GM18511 (cell line): ENCODE data around the gene ADNP2.

Source experiments
- ATAC-seq: cut with Tn5 transposase; IDR thresholded peaks from one replicate; pipeline ENCODE4 v1.9.1; 2021; ENCODE audit warnings: mild to moderate bottlenecking, moderate library complexity; ENCODE audit not compliant: unreplicated experiment

ADNP2 gene

DNA sequence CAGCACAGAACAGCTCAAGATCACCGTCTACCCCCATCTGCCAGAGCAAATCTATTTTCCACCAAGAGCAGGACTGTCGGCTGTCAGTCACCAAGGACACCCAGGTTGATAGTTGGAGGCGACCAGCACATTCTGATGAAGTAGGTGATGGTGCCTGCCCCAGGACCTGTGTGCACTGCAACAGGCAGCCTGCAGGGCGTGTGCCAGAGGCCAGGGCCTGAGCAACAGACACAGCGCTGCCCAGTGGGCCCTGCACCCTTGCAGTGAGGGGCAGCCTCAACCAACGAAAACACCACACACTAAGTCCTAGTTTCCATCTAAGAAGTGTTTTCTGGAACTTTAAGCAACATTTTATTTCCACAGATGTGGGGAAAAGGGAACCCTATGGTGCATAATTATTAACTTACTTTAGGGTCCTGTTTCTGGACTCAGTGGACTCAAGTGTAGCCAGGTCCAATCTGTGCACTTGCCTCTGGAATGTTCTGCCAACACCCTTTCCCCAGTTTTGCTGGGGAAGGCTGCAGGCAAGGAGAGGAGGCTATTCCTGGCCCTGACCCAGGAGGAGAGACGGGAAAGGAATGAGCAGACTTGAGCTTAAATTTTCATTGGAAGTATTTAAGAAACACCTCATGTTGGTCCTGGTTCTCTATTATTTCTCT is 61.5 kb downstream of the ADNP2 start:
- no peak for ATAC-seq

DNA sequence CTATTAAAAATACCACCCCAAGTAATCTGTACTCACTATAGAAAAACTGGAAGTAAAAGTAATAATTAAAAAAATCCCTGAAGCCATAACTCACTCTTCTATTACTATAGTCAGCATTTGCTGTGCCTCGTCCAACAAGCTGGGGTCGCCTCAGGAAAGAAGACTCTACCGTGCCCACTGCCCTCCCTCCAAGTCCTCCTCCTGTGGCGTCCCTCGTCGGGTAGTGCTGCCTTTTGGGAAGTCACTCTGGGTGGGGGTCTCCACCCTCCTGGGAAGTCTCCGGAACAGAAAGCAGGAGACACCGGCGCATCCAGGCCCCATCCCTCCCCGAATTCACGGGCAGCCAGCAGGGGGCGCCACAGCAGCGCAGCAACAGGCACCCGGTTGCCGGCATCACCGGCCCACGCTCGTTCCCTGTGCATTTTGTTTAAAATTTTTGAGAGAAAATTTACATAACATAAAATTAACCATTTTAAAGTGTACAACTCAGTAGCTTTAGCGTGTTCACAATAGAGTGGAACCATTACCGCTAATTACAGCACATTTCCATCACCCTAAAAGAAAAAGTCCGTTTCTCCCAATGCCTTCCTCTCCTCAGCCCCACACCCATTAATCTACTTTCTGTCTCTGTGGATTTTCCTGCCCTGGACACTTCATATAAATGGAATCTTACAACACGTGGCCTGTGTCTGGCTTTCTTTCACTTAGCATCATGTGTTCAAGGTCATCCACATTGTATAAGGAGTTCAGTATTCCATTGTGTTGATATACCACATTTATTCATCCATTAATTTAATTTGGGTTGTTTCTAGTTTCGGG is 62.2 kb downstream of the ADNP2 start:
- ATAC-seq, result no peak

DNA sequence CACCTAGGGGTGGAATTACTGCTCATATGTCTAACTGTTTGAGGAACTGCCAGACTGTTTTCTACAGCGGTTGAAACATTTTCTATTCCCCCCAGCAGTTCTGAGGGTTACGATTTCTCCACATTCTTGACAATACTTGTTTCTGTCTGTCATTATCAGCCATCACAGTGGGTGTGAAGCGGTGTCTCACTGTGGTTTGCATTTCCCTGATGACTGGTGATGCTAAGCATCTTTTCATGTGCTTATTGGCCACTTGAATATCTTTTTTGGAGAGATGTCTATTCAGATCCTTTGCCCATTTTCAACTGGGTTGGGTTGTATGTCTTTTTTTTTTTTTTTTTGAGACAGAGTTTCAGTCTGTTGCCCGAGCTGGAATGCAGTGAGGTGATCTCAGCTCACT is 63.0 kb downstream of the ADNP2 start:
- no peak for ATAC-seq

DNA sequence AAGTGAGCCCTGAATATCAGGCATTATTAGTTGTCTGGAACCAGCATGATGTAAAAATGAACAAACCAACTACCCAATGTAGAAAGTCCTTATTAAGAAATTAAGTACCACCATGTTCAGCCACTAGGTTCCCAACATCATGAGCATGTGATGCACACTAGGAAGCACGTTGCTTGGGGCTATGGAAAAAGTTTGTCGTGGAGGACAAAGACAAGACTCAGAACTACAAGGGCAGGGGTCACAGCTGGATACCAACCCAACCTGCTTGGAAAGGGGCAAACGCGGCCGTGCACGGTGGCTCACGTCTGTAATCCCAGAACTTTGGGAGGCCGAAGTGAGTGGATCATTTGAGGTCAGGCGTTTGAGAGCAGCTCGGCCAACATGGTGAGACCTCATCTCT is 64.0 kb downstream of the ADNP2 start:
- ATAC-seq, result no peak

DNA sequence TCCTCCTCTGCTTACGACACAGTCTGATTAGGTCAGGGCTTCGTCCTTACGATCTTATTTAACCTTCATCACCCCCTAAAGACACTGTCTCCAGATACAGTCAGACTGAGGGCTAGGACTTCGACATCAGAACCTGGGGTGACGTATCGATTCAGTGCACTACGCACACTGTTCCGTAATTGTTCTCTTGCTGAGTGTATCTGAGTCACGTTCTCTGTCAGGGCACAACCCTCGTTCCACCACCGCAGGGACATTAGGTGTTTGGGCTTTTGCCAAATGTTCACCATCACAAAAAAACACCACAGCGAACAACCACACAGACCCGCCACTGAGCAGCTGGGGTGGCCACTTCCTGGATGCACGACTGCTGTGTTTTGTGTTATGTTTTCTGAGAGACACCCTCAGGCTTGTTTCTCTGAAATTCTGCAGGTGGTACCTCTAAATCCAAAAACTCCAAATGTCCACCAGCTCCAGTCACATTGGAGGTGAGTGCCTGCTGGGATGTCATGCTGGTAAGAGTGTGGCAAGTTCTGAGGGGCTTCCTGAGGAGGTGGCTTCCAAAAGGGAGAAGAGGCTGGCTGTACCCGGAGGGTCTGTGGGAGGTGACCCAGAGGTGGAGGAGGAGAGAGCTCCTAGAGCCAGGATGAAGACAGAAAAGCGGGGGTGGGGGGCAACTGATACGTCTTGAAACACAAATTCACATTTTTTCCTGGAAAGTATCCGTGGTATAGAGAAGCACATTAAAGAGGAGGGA is 66.6 kb downstream of the ADNP2 start:
- ATAC-seq, result no peak

DNA sequence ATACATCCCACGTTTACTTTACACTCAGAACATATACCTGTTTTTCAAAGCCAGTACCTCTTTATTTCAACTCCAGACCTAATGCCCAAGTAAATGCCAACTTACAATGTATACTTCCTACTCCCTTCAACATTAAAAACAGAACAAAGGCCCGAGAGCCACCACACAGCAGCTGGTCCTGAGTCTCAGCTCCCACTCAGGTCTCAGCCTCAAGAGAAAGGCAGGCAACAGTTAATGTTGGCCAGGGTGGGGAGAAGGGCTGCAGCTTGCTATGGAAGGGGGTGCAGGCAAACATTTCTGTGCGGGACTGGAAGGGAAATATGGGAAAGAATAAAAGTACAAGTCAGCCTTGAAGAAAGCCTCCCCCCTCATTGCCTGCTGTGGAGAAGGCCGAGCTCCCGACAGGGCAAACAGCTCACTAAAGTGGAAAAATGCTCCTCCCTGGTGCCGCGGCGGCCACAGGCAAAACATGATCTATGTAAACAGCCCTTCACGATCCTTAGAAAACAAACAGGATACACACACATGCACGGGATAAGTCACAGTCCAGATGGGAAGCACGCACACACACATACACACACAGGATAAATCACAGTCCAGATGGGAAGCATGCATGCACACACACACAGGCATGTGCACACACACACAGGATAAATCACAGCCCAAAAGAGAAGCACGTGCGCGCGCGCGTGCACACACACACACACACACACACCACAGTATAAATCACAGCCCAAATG is 67.4 kb downstream of the ADNP2 start:
- ATAC-seq, result no peak

DNA sequence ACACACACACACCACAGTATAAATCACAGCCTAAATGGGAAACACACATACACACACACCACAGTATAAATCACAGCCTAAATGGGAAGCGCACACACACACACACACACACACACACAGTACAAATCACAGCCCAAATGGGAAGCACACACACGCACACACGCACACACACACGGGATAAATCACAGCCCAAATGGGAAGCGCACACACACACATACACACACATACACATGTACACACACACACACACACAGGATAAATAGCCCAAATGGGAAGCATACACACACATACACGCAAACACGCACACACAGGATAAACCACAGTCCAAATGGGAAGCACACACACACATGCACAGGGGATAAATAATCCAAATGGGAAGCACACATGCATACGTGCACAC is 68.1 kb downstream of the ADNP2 start:
- no peak for ATAC-seq

DNA sequence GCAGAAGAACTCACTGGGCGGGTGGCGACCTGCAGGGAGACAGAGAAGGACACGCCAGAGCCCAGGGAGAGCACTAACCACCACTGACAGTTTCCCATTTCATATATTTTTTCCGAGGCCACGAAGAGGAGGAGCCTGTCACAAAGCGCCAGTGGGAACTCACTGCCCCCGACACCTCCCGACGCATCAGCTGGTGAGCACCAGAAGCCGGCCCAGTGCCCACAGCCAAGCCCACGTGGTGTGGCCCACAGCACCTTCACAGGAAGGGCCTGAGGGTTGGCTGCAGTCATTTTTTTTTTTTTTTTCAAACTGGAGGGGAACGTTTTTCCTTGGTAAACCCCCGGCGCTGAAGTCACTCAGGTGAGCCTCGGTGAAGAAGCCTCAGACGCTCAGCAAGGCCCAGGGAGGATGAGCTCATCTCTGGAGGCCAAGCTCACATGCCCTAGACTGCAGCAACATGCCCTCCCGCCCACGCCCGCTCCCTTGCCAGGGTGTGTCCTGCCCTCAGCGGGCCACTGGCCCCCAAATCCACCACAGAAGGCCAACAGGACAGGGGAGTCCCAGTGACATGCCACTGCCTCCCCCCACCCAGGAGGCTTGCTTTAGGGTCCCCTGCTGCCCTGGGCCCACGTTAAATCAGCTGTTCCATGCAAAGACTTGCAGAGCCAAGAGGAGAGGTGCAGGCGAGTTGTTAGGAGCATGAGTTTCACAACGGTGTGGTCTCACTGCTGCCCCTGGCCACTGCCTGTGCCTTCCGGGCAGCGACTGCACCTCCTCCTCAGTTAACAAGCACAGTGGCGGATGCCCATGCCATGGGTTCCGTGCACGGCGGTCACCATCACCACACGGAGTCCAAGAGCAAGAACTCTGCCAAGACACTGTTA is 70.1 kb downstream of the ADNP2 start:
- peak; percentile 5 for ATAC-seq

DNA sequence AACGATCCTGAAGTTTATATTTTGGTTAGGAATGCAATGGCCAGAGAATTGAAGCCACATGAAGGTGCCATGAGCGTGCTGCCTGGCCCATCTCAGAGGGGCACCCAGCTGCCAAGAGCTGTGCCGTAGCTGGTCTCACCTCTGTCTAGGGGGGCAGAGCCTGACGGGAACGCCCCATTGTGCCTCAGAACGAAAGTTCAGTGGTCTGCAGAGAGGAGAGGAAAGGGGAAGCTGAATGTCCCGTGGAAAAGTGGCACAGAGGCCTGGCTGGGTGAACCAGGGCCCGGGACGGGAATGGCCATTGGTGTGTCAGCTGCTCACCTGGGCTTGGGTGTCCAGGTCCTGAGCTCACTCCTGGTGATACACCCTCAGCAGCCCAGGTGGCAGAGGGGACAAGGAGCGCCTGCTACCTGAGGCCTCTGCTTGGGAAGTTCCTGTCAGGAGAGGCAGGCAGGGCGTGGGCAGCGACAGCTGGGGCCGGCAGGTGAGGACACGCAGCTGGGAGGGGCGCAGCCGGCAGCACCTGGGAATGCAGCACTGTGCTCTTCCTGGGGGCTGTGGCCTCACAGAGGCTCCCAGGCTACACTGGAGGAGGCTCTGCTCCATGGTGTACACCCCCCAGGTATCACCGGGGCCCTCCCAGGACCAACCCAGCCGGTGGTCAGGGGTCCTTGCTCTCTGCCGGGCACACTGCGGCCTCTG is 70.9 kb downstream of the ADNP2 start:
- peak; percentile 79 for ATAC-seq

DNA sequence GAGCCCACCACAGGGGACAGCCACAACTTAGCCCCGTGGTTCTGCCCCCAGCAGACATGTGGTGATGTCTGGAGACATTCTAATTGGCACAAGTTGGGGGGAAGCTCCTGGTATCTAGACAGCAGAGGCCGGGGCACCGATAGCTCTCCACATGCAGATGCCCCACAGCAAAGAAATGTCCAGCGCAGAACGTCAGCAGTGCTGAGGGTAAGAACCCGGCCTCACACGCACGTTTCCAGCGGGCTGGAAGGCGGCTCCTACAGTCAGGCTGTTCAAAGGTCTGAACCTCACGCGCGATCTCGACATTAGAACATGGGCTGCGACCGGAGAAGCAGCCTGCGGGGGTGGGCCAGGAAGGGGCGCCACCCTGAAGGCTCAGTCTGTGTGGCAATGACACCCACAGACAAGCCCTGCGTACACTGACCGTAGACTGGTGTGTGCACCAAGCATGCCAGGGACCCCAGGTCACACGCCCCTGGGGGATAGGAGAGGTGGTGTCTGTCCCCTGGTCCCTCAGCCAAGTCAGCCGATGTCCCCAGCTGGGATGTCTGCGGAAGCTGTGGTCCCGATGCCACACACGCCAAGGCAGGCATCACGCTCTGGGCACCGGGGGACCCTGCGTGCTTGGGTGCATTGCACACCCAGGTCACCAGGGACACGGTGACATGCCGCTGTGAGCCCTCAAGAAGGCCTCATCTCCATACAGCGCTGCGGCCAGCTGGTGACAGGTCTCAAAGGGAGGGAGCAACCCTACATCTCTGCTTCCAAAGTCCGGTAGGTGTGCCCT is 71.9 kb downstream of the ADNP2 start:
- ATAC-seq, result no peak

DNA sequence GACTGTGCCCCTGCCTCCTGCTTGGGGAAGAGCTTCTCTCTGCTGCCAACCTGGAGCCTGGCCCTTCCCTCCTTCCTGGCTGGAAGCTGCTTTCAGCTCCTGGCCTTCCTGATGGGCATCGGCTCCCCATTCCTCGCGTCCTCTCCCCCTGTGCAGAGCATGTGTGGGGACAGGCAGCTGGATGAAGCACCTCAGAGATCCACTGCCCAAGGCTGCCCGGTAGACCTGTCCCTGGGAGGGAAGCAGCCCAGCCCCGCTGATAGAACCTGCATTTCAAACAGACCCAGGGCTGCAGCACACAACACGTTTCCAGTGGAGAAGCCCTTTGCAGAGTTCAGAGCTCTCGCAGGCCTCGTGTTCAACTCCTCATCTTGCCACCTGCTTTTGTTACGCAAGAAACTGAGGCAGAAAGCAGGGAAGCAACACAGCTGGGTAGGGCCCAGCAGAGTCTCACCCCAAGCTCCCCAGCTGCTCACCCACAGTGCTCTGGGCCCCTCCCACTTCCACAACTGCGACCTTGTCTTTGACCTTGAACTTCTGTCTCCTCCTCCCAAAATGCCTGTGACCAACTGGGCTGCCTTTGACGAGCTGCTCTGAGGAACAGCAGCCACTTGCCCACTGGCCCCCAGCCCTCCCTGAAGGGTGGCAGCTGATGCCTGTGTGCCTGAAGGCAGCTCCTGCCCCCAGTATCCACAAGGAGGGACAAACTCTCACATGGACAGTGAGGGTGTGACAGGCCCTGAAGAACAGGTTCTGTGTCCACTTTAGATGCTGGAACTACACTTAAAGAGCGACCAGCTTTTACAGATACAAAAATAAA is 72.8 kb downstream of the ADNP2 start:
- ATAC-seq, result no peak

DNA sequence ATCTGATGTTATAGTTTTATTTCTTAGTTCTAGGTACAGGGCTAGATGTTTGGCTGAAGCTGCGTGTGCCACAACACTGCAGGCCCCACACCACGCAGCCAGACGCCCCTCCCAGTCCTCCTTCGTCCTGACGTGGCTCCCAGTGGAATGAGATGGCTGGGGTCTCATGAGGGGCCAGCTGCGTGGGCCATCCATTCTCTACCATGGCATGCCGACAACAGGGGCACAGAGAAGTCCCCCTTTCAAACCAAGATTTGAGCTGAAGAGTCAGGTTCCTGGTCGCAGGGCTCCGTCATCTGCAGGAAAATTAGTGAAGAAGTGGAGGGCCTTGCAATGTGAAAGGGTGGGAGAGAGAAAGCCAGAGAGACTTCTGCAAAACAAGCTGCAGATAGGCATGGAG is 73.8 kb downstream of the ADNP2 start:
- no peak for ATAC-seq

DNA sequence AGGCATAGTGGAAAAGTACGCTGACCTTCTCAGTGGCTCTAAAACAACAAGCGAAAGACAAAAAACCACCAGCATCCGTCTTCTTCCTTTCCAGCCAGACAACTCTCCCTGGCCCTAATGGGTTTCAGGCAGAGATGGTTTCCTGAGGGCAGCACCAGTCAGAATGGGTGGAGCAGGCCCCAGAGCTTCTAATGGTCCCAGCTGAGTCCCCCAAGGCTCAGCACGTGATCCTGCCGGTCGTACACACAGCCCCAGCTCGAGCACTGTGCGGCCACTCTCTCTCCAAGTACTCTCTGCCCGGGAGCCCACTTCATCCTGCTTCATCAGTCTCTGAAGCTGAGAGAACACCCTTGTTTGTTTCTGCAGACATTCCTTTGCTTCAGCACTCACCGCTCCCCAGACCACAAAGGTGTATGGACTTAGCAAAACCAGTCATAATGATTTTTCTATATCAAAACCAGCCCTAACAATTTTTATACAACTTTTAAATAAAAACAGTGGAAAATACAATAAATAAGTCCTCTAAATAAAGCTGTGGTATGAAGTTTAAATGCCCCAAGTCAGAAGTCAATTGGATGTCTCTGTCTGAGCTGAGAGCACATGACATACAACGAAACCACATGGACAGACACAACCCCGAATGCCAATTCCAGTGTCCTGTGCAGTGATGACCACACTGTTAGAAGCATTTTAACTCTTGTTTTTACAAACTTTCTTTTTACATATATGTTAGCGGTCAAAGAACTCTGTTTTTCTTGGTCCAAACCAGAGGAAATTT is 74.4 kb downstream of the ADNP2 start:
- no peak for ATAC-seq

DNA sequence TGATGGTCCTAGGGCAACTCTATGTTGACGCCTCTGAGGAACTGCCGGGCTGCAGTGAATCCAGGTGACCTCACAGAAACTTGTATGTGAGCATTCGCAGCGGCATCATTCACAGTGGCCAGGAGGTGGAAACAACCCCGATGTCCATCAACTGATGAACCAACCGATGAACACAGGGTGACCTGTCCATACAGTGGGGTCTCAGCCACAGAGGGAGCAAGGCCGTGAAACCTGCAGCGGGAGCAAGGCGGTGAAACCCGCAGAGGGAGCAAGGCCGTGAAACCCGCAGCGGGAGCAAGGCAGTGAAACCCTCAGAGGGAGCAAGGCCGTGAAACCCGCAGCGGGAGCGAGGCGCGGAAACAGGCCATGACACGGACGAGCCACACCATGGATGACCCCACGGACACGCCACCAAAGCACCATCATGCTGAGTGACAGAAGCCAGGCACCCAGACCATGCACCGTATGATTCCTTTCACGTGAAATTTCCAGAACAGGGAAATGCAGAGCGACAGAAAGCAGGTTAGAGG is 75.2 kb downstream of the ADNP2 start:
- no peak for ATAC-seq

DNA sequence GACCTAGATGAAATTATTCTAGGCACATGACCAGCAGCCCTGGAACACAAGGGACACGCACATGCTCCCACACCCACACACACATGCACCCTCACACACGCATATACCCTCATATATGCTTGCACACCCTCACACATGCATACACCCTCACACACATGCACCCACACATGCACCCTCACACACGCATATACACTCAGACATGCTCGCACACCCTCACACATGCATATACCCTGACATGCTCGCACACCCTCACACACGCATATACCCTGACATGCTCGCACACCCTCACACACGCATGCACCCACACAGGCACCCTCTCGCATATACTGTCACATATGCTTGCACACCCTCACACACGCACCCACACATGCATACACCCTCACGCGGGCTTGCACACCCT is 76.5 kb downstream of the ADNP2 start:
- ATAC-seq, result no peak

DNA sequence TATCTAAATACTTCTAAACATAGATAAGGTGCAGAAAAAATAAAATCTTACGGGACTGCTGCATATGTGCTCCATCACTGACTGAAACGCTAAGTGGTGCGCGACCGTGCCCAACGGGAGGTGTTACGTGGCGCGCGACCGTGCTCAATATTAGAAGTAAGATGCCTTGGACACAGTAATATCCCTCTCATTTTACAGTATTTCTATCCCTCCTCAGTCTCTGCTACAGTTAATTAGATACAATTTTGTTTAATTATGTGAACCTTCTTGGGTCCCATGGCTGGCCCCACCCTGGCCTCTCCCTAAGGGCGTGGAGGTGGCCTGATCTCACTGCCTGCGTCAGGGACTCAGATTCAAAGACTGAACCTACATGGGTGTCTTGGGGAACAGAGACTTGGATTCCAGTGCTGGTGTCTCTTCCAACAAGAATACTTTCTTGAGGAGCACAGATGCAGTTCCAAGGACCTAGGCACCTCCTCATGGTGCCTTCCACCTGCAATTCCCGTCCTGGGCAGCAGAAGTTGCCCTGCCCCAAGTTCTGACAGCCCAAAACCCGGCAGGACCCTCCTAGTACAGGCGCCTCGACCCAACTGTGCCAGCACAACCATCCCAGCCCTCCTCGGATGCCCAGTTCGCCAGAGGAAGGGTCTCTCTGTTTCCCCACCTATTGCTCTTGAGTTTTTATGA is 79.0 kb downstream of the ADNP2 start:
- no peak for ATAC-seq
